Stimulated activated CD4-positive, alpha-beta T cell treated with anti-CD3 and anti-CD28 coated beads, TNF-alpha, amount 100 ng/mL, for 4 hours (primary cell): Measurements from ENCODE around the gene TOM1.

Experiments
- DNase-seq, 3 experiments: peaks; one replicate each; pipeline ENCODE4 v3.0.0-alpha.2; 2020; ENCODE audit warnings: low read depth in 3 of 3

Gene TOM1

GRCh38 chr22:35324067-35324466 lies 24.4 kb downstream of the TOM1 start:
- DNase-seq, result no peak

- DNase-seq, result no peak
Measured at GRCh38 chr22:35324762-35325161, 25.1 kb downstream of the TOM1 start.

GRCh38 chr22:35325209-35325608 lies 25.5 kb downstream of the TOM1 start:
- DNase-seq, result no peak

- no peak for DNase-seq
Measured at GRCh38 chr22:35326854-35327562, 27.3 kb downstream of the TOM1 start.

GRCh38 chr22:35327690-35328471 lies 28.2 kb downstream of the TOM1 start:
- no peak for DNase-seq

GRCh38 chr22:35328472-35328885 lies 28.8 kb downstream of the TOM1 start:
- DNase-seq, result no peak

GRCh38 chr22:35329114-35329847 lies 29.6 kb downstream of the TOM1 start:
- DNase-seq, result no peak

GRCh38 chr22:35330258-35330861 lies 30.7 kb downstream of the TOM1 start:
- peak; percentile 23 to 41 (median 30) for DNase-seq

- no peak for DNase-seq
Measured at GRCh38 chr22:35332278-35332677, 32.6 kb downstream of the TOM1 start.

- no peak for DNase-seq
Measured at GRCh38 chr22:35333220-35333619, 33.5 kb downstream of the TOM1 start.

GRCh38 chr22:35334004-35334403 lies 34.3 kb downstream of the TOM1 start:
- no peak for DNase-seq

GRCh38 chr22:35335468-35335867 lies 35.8 kb downstream of the TOM1 start:
- DNase-seq, result no peak

- no peak for DNase-seq
Measured at GRCh38 chr22:35335936-35336781, 36.5 kb downstream of the TOM1 start.

GRCh38 chr22:35337932-35338331 lies 38.2 kb downstream of the TOM1 start:
- DNase-seq, result no peak

GRCh38 chr22:35341090-35341874 lies 41.6 kb downstream of the TOM1 start:
- no peak for DNase-seq

GRCh38 chr22:35342390-35342789 lies 42.7 kb downstream of the TOM1 start:
- DNase-seq, result no peak

- no peak for DNase-seq
Measured at GRCh38 chr22:35343664-35344550, 44.2 kb downstream of the TOM1 start.

GRCh38 chr22:35344956-35345690 lies 45.4 kb downstream of the TOM1 start:
- no peak for DNase-seq
